Measurements from ENCODE around the gene MAOA.
"Not testable (repeated sequence)": the region's sequence is repeated elsewhere in the genome, so short reads cannot be mapped to it uniquely, and the experiment has no call there.

DNA sequence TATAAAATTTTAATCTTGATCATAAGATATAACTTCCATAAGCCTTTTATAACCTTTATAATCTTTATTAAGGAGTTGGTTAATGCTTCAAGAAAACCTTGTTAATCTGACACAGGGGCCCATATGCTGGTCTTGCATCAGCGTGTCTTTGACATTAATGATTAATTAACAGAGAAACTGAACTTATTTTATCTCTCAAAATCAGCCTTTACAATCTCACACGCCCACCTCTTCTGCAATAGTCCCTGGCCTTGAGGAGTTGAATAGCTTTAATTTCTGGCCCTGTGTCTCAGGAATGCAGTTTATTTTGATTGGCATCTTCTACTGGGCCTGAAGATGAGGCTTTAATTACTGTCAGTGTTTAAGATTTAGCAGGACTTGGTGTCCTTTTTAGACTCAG is 36.2 kb upstream of the MAOA start:
- TF ChIP-seq, protein P1, sequence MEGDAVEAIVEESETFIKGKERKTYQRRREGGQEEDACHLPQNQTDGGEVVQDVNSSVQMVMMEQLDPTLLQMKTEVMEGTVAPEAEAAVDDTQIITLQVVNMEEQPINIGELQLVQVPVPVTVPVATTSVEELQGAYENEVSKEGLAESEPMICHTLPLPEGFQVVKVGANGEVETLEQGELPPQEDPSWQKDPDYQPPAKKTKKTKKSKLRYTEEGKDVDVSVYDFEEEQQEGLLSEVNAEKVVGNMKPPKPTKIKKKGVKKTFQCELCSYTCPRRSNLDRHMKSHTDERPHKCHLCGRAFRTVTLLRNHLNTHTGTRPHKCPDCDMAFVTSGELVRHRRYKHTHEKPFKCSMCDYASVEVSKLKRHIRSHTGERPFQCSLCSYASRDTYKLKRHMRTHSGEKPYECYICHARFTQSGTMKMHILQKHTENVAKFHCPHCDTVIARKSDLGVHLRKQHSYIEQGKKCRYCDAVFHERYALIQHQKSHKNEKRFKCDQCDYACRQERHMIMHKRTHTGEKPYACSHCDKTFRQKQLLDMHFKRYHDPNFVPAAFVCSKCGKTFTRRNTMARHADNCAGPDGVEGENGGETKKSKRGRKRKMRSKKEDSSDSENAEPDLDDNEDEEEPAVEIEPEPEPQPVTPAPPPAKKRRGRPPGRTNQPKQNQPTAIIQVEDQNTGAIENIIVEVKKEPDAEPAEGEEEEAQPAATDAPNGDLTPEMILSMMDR (IDR thresholded peaks at IDR 0.05; ENCODE audit: insufficient read depth, low read length, poor library complexity, severe bottlenecking) = not testable (repeated sequence)
- not testable (repeated sequence) for TF ChIP-seq EZH2phosphoT487 (conservative IDR thresholded peaks at IDR 0.05; ENCODE audit: low read length)
